NB4 (cell line): ENCODE measurements around the gene ORC4.

ENCODE experiments used
- MAX ChIP-seq: IDR thresholded peaks from 2 replicates; pipeline ENCODE4 v1.6.1; 2011; ENCODE audit warnings: low read depth, low read length
- TF ChIP-seq, protein P1 (sequence below): IDR thresholded peaks from one replicate; pipeline ENCODE4 v1.5.1; 2012; ENCODE audit warnings: low read depth, low read length

GRCh38 chr2:148006249-148007007 is 14.1 kb downstream of the ORC4 start:
- TF ChIP-seq, protein P1, sequence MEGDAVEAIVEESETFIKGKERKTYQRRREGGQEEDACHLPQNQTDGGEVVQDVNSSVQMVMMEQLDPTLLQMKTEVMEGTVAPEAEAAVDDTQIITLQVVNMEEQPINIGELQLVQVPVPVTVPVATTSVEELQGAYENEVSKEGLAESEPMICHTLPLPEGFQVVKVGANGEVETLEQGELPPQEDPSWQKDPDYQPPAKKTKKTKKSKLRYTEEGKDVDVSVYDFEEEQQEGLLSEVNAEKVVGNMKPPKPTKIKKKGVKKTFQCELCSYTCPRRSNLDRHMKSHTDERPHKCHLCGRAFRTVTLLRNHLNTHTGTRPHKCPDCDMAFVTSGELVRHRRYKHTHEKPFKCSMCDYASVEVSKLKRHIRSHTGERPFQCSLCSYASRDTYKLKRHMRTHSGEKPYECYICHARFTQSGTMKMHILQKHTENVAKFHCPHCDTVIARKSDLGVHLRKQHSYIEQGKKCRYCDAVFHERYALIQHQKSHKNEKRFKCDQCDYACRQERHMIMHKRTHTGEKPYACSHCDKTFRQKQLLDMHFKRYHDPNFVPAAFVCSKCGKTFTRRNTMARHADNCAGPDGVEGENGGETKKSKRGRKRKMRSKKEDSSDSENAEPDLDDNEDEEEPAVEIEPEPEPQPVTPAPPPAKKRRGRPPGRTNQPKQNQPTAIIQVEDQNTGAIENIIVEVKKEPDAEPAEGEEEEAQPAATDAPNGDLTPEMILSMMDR, result no peak
- no peak for TF ChIP-seq MAX
